Activated naive CD4-positive, alpha-beta T cell treated with anti-CD3 and anti-CD28 coated beads, Interleukin-2, amount 10 ng/mL, durations not matched to agents 7 days and 5 days (primary cell): ENCODE results near the gene CRB1.
A peak's percentile ranks its signal among the peaks of the same experiment; 100 is the strongest.
"Not testable (repeated sequence)": the region's sequence is repeated elsewhere in the genome, so short reads cannot be mapped to it uniquely, and the experiment has no call there.

Source experiments
- CTCF ChIA-PET: fragments of 350-600 bp; sonication (Branson Sonifier 250); formaldehyde crosslinking; loops from one replicate; lab custom pipeline; 2021; ENCODE audit warnings: antibody characterized with exemption; lab: Charles Lee
- DNase-seq: peaks from one replicate; pipeline ENCODE4 v3.0.0-alpha.2; 2020
- H3K27ac Mint-ChIP-seq: one replicate; pipeline ENCODE4 v1.8.0; 2021; ENCODE audit warnings: mild to moderate bottlenecking, moderate library complexity, mixed read lengths
- H3K27me3 Mint-ChIP-seq: one replicate; pipeline ENCODE4 v1.8.0; 2021; ENCODE audit warnings: mild to moderate bottlenecking, mixed read lengths
- H3K36me3 Mint-ChIP-seq: one replicate; pipeline ENCODE4 v1.8.0; 2021; ENCODE audit warnings: mixed read lengths
- H3K4me1 Mint-ChIP-seq: one replicate; pipeline ENCODE4 v1.8.0; 2021; ENCODE audit warnings: mixed read lengths
- H3K4me3 Mint-ChIP-seq: one replicate; pipeline ENCODE4 v1.8.0; 2021; ENCODE audit warnings: mild to moderate bottlenecking, moderate library complexity, mixed read lengths
- H3K9me3 Mint-ChIP-seq: one replicate; pipeline ENCODE4 v1.8.0; 2021; ENCODE audit warnings: mixed read lengths

The CRB1 gene

GRCh38 chr1:197390856-197391255 is 122.8 kb downstream of the CRB1 start:
- Mint-ChIP-seq H3K36me3 (no peaks in the 10 kb centered on the region), H3K4me1 (peaks cover 26% of the 10 kb centered on the region)

DNA sequence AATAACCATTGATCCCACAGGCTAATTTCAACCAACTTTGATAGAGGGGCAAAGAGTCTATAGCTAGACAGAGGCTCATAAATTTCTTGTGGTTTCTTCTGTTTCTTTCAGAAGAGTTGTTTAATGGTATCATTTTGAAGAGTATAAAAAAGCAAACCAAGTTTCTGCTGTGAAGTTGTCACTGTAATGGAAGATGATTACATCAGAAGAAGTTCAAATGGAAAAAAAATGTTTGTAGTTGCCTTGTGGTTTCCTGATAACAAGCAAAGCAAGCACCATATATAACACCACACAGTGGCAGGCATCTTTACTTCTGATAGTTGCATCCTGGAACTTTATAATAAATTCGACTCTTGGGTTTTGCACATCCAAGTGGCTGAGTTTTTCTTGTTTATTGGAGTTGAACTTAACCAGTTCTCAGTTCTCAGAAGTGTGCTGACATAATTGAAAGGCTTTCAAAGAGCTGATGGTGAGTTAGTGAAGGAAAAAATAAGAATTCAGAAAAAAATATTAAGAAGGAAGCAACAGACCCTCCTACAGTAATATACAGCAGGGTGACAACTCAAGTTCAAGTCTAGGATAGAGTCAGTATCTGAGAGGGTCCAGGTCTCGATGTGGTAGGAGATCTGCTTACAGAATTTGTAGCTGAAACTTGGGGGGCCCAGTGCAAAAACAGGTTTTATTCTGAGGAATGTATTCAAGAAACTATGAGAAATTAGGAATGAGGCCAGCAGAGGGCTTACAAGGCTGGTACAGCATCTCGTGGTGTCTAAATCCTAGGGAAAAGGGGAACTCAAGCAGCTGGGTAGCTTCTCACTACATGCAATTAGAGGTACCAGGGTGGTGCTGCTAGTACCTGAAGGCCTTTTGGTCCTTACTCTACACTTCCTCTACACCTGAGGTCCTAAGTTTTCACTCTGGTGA is 123.5 kb downstream of the CRB1 start:
- peaks cover 26% of the 10 kb centered on the region for H3K4me1 Mint-ChIP-seq
- no peaks in the 10 kb centered on the region for H3K27me3 Mint-ChIP-seq
- CTCF ChIA-PET, result interaction anchor here (1.3 kb wide), 1 partner anchor 64 kb away, joined by 3 read pairs; no protein-coding TSS in a partner anchor
- no peak overlapping the region for H3K4me3 Mint-ChIP-seq
- H3K27ac Mint-ChIP-seq, result peak overlapping the region; percentile 86
- H3K36me3 Mint-ChIP-seq, result no peaks in the 10 kb centered on the region
- DNase-seq, result peak; percentile 22
- H3K9me3 Mint-ChIP-seq, result no peaks in the 10 kb centered on the region

More at GRCh38 chr1:197390856-197391255, 122.8 kb downstream of the CRB1 start:
- DNase-seq, result no peak
- Mint-ChIP-seq H3K4me3 (no peak overlapping the region), H3K9me3 (no peaks in the 10 kb centered on the region), H3K27ac (peak overlapping the region; percentile 86), H3K27me3 (no peaks in the 10 kb centered on the region)
- CTCF ChIA-PET, result interaction anchor here (1.0 kb wide), 1 partner anchor 9 kb away, joined by 5 read pairs; no protein-coding TSS in a partner anchor

- H3K4me1 Mint-ChIP-seq, result peaks cover 26% of the 10 kb centered on the region
- H3K27ac Mint-ChIP-seq, result no peak overlapping the region
- H3K9me3 Mint-ChIP-seq, result no peaks in the 10 kb centered on the region
- no peaks in the 10 kb centered on the region for H3K27me3 Mint-ChIP-seq
- H3K36me3 Mint-ChIP-seq, result no peaks in the 10 kb centered on the region
- no peak for DNase-seq
- H3K4me3 Mint-ChIP-seq, result no peak overlapping the region
- CTCF ChIA-PET, result interaction anchor here (1.3 kb wide), 1 partner anchor 65 kb away, joined by 3 read pairs; no protein-coding TSS in a partner anchor
These were observed 124.5 kb downstream of the CRB1 start for GRCh38 chr1:197392541-197392940.

DNA sequence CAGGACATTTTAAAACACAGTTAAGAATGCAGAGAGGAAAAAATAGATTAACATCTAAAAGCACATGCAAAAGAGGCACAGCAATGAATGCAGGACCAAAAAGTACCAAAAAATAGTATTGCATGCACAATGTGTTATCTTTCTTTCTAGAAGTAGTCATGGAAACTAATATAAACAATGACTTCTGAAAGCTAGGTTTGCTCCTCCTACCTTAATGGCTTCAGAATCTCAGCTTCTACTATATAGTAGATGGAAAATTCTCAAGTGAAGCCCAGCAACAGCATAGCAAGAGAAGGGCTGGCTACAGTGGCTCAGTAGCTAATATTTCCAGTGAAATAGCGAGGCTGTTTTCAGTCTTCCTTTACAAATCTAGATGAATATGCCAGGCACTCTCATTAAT is 125.1 kb downstream of the CRB1 start:
- H3K9me3 Mint-ChIP-seq, result no peaks in the 10 kb centered on the region
- no peak overlapping the region for H3K27ac Mint-ChIP-seq
- peaks cover 26% of the 10 kb centered on the region for H3K4me1 Mint-ChIP-seq
- no peaks in the 10 kb centered on the region for H3K36me3 Mint-ChIP-seq
- DNase-seq, result no peak
- no peaks in the 10 kb centered on the region for H3K27me3 Mint-ChIP-seq
- no peak overlapping the region for H3K4me3 Mint-ChIP-seq
- CTCF ChIA-PET, result no interaction called here

GRCh38 chr1:197393772-197394171 is 125.7 kb downstream of the CRB1 start:
- no peak overlapping the region for H3K27ac Mint-ChIP-seq
- H3K4me1 Mint-ChIP-seq, result peaks cover 26% of the 10 kb centered on the region
- DNase-seq, result no peak
- H3K27me3 Mint-ChIP-seq, result no peaks in the 10 kb centered on the region
- H3K9me3 Mint-ChIP-seq, result no peaks in the 10 kb centered on the region
- H3K36me3 Mint-ChIP-seq, result no peaks in the 10 kb centered on the region
- no peak overlapping the region for H3K4me3 Mint-ChIP-seq
- CTCF ChIA-PET, result no interaction called here

- no peaks in the 10 kb centered on the region for H3K36me3 Mint-ChIP-seq
- H3K4me1 Mint-ChIP-seq, result peaks cover 21% of the 10 kb centered on the region
- no peaks in the 10 kb centered on the region for H3K27me3 Mint-ChIP-seq
- no peak overlapping the region for H3K27ac Mint-ChIP-seq
- CTCF ChIA-PET, result no interaction called here
- no peak for DNase-seq
- no peak overlapping the region for H3K4me3 Mint-ChIP-seq
- no peaks in the 10 kb centered on the region for H3K9me3 Mint-ChIP-seq
These were observed 127.0 kb downstream of the CRB1 start for GRCh38 chr1:197394831-197395608.

- Mint-ChIP-seq H3K4me3 (no peak overlapping the region), H3K27ac (no peak overlapping the region), H3K27me3 (no peaks in the 10 kb centered on the region), H3K4me1 (peaks cover 4% of the 10 kb centered on the region), H3K36me3 (no peaks in the 10 kb centered on the region), H3K9me3 (no peaks in the 10 kb centered on the region)
- no peak for DNase-seq
- CTCF ChIA-PET, result no interaction called here
These were observed 129.8 kb downstream of the CRB1 start for GRCh38 chr1:197397895-197398294.

- H3K4me3 Mint-ChIP-seq, result no peak overlapping the region
These were observed 131.9 kb downstream of the CRB1 start for GRCh38 chr1:197399755-197400521.

DNA sequence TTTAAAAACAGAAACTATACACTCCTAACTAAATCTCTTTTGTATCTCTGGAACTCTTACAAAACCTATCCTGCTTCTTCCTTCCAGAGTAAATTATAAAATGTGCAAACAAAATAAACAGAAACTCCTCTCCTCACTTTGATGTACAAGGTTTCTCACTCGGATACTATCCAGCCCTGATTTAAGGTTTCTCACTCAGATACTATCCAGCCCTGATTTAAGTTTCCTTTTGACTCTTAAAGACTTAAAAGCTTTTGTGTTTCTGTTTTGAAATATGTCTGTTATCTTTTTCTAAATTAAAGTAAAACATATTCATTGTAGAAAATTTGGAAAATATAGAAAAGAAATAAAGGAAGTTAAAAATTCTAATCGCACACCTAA is 132.5 kb downstream of the CRB1 start:
- Mint-ChIP-seq H3K4me1 (peaks cover 4% of the 10 kb centered on the region), H3K27me3 (peaks cover 6% of the 10 kb centered on the region), H3K9me3 (no peaks in the 10 kb centered on the region), H3K4me3 (no peak overlapping the region), H3K27ac (no peak overlapping the region), H3K36me3 (no peaks in the 10 kb centered on the region)
- CTCF ChIA-PET, result interaction anchor here (0.7 to 2.0 kb wide), 11 partner anchors 10 to 220 kb away, joined by 3 to 5 read pairs (median 4); no protein-coding TSS in a partner anchor
- DNase-seq, result no peak

More at GRCh38 chr1:197399755-197400521, 131.9 kb downstream of the CRB1 start:
- peaks cover 4% of the 10 kb centered on the region for H3K4me1 Mint-ChIP-seq
- H3K9me3 Mint-ChIP-seq, result no peaks in the 10 kb centered on the region
- no peak overlapping the region for H3K27ac Mint-ChIP-seq
- peaks cover 6% of the 10 kb centered on the region for H3K27me3 Mint-ChIP-seq
- peak; percentile 37 for DNase-seq
- H3K36me3 Mint-ChIP-seq, result no peaks in the 10 kb centered on the region
- CTCF ChIA-PET, result interaction anchor here (0.6 to 2.0 kb wide), 14 partner anchors 9 to 475 kb away, joined by 3 to 5 read pairs (median 4); no protein-coding TSS in a partner anchor

DNA sequence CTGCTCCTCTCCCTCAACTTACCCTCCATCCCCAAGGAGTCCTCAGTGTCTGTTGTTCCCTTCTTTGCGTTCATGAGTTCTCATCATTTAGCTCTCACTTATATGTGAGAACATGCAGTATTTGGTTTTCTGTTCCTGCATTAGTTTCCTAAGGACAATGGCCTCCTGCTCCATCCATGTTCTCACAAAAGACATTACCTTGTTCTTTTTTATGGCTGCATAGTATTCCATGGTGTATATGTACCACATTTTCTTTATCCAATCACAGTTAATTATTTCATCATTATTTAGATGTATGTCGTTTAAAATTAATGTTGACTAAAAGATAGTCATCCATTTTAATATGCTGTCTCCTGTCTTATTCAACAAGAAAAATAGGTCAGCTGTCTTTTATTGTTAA is 134.1 kb downstream of the CRB1 start:
- no peak overlapping the region for H3K4me3 Mint-ChIP-seq
- CTCF ChIA-PET, result no interaction called here
- H3K36me3 Mint-ChIP-seq, result no peaks in the 10 kb centered on the region
- DNase-seq, result no peak
- H3K27ac Mint-ChIP-seq, result no peak overlapping the region
- H3K4me1 Mint-ChIP-seq, result peaks cover 4% of the 10 kb centered on the region
- no peaks in the 10 kb centered on the region for H3K9me3 Mint-ChIP-seq
- H3K27me3 Mint-ChIP-seq, result peaks cover 6% of the 10 kb centered on the region

DNA sequence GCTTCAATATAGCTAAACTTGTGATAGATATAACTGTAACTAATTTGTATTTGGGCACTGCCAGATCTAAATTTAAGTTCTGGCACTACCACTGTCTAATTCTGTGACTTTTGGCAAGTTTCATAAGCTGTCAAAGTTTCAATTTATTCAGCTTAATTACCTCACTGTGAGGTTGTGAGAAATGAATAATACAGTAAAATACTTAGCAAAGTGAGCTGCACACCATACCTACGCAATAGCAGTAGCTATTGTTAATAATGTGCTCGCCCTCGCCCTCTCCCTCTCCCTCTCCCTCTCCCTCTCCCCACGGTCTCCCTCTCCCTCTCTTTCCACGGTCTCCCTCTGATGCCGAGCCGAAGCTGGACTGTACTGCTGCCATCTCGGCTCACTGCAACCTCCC is 136.7 kb downstream of the CRB1 start:
- H3K27ac Mint-ChIP-seq, H3K4me1 Mint-ChIP-seq, H3K9me3 Mint-ChIP-seq, CTCF ChIA-PET, DNase-seq, H3K27me3 Mint-ChIP-seq, H3K36me3 Mint-ChIP-seq, H3K4me3 Mint-ChIP-seq: not testable (repeated sequence)

DNA sequence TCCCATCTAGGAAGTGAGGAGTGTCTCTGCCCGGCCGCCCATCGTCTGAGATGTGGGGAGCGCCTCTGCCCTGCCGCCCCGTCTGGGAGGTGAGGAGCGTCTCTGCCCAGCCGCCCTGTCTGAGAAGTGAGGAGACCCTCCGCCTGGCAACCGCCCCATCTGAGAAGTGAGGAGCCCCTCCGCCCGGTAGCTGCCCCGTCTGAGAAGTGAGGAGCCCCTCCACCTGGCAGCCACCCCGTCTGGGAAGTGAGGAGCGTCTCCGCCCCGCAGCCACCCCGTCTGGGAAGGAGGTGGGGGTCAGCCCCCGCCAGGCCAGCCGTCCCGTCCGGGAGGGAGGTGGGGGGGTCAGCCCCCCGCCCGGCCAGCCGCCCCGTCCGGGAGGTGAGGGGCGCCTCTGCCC is 137.6 kb downstream of the CRB1 start:
- CTCF ChIA-PET, H3K4me3 Mint-ChIP-seq: not testable (repeated sequence)

GRCh38 chr1:197413564-197413963 is 145.5 kb downstream of the CRB1 start:
- Mint-ChIP-seq H3K4me1 (no peaks in the 10 kb centered on the region), H3K9me3 (no peaks in the 10 kb centered on the region), H3K27me3 (peaks cover 4% of the 10 kb centered on the region), H3K4me3 (no peak overlapping the region), H3K27ac (no peak overlapping the region), H3K36me3 (no peaks in the 10 kb centered on the region)
- CTCF ChIA-PET, result no interaction called here
- DNase-seq, result no peak

More for the DNA sequence above, 137.6 kb downstream of the CRB1 start:
- not testable (repeated sequence) for H3K27ac Mint-ChIP-seq, DNase-seq, H3K4me1 Mint-ChIP-seq, H3K9me3 Mint-ChIP-seq, H3K27me3 Mint-ChIP-seq, H3K36me3 Mint-ChIP-seq

- H3K27me3 Mint-ChIP-seq, result no peaks in the 10 kb centered on the region
- no peaks in the 10 kb centered on the region for H3K4me1 Mint-ChIP-seq
- no peak overlapping the region for H3K27ac Mint-ChIP-seq
- DNase-seq, result no peak
- no peak overlapping the region for H3K4me3 Mint-ChIP-seq
- H3K36me3 Mint-ChIP-seq, result no peaks in the 10 kb centered on the region
- CTCF ChIA-PET, result interaction anchor here (0.6 kb wide), 1 partner anchor 15 kb away, joined by 4 read pairs; no protein-coding TSS in a partner anchor
- no peaks in the 10 kb centered on the region for H3K9me3 Mint-ChIP-seq
These were observed 147.2 kb downstream of the CRB1 start for GRCh38 chr1:197415221-197415620.
